NCI-H146 treated with DMSO at 0.1 percent for 48 hours (cell line): ENCODE measurements around the gene SULT1C4.

Source experiments
- DNase-seq: peaks from one replicate; lab custom pipeline; 2025; ENCODE audit not compliant: unreplicated experiment; lab: John Stamatoyannopoulos, UW

SULT1C4 gene

GRCh38 chr2:108369153-108369552 is 8.6 kb upstream of the SULT1C4 start:
- DNase-seq: no peak

DNA sequence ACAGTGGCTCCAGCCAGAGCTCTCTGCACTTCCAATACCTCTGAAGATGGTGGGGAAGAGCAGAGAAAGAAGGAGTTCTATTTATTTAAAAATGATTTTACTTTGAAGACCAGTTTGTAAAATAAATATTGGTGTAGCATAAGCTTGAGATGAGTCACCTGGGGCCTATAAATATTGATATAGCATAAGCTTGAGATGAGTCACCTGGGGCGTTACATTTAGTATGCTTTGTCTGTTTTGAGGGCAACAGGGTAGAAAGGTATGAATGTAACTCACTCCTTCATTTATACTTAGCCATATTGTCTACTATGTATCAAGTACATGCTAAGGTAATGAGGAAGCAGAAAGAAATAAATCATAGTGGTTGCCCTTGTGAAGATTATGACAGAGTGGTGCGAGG is 7.7 kb upstream of the SULT1C4 start:
- no peak for DNase-seq

DNA sequence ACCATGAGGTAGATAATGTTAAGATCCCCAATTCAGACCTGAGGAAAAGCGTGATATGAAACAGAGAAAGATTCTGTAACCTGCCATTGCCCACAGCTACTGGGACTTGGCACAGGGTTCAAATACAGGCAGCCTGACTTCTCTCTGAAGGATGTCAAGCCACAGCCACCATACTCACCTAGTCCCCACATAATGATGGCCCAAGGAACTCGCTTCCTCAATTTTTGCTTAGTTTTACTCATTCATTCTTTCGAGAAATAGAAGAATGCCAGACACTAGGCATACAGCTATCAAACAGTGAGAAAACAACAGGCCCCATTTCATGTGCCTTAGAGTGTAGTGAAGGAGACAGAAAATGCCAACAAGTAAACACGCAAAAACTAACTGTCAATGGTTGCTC is 980 bp upstream of the SULT1C4 start:
- no peak for DNase-seq

DNA sequence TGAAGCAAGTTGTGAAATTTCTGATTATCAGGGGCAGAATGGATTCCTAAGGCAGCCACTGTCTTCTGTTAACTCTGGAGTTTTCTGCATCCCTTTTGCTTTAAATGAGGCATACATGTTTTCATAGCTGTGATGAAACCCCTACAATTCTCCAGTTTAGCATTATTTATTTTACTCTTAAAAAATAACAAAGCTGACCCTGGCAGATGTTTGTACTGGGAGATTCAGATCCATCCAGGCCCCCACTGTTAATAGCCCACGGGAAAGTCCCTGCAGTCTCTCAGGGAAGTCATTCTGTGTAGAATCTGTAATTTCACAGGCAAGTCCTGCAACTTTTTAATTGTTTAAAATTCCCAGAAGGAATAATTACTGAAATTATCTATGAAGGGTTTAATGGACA is 353 bp upstream of the SULT1C4 start:
- no peak for DNase-seq

- no peak for DNase-seq
Measured at GRCh38 chr2:108378851-108379250, 1.1 kb downstream of the SULT1C4 start.

DNA sequence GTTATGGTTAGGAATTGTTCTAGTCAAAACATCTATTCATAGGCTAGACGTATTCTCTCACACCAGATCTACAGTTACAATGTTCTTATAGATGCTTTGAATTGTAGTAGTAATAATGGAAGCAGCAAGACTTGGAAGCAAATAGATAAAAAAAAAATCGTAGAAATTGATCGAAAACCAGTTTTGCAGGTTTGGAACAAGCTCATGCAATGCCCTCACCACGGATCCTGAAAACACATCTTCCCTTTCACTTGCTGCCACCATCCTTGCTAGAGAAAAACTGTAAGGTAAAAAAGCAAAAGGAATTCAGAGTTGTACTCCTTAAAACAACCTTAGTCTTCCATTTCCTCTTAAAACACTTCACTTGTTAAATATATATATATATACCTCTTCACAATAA is 4.4 kb downstream of the SULT1C4 start:
- no peak for DNase-seq

GRCh38 chr2:108383146-108383830 is 5.5 kb downstream of the SULT1C4 start:
- DNase-seq: no peak

- DNase-seq: no peak
Measured at GRCh38 chr2:108384662-108385393, 7.1 kb downstream of the SULT1C4 start.

GRCh38 chr2:108385411-108386071 is 7.8 kb downstream of the SULT1C4 start:
- no peak for DNase-seq

DNA sequence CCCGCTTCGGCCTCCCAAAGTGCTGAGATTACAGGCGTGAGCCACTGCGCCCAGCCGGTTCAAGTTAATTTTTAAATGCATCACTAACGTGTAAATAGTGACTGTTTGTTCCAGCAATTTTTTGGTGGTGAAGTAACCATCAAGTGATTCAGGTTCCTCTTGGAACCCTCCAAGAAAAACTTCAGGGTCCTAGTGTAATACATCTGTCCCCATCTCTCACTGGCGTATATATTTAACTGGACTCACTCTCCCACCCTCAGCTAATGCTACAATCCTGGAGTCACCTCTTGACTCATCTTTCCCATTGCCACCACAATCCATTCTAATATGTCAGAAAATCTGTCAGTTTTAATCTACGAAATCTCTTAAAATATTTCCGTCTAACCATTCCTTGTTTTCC is 10.3 kb downstream of the SULT1C4 start:
- DNase-seq: no peak

DNA sequence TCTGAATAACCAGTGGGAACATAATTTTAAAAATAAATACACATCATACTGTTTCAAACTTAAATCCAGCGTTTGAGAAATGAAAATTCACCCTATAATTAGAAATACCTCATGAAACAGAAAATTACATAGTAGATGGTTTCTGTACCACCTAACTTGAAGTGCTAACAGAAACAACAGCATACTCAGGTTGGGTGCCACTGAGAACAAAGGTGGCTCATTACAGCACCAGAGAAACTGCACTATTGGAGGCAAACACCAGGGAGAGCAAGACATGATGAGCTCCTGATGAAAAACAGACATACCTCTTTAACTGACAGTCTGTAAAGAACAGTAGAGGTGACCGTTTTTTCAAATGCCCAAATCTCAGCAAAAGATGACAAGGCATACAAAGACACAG is 12.6 kb downstream of the SULT1C4 start:
- DNase-seq: no peak

- DNase-seq: no peak
Measured at GRCh38 chr2:108392029-108392428, 14.3 kb downstream of the SULT1C4 start.

GRCh38 chr2:108393197-108393596 is 15.4 kb downstream of the SULT1C4 start:
- no peak for DNase-seq

DNA sequence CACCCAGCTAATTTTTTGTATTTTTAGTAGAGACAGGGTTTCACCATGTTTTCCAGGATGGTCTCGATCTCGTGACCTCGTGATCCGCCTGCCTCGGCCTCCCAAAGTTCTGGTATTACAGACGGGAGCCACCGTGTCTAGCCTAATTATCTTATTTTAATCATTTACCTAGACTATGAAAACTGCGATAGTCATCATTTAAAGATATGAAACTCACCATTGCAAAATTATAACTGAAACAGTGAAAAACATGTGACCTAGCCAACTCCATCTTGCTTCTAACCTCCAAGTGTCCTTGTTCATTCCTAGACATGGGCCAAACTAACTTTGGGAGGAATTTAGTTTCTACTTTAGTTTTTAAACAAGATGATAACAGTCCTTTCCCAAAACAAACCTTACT is 17.4 kb downstream of the SULT1C4 start:
- DNase-seq: no peak

DNA sequence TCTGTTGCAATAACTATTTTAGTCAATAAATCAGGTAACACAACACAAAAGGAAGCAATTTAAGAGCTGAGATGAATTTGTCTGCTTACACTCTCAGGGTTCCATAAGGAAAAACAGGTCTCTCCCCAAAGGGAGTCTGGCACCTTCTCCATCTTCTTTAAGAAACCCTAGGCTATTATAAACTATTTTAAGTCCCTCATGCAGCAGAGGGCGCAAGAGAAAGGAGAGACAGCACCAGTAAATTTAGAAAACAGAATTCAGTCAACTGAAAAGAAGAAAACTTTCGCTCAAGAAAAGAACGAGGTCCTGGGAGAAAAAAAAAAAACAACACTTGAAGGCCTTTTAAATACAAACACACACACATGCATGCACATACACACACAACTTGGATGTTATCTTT is 19.1 kb downstream of the SULT1C4 start:
- DNase-seq: no peak

- no peak for DNase-seq
Measured at GRCh38 chr2:108399479-108399878, 21.7 kb downstream of the SULT1C4 start.

DNA sequence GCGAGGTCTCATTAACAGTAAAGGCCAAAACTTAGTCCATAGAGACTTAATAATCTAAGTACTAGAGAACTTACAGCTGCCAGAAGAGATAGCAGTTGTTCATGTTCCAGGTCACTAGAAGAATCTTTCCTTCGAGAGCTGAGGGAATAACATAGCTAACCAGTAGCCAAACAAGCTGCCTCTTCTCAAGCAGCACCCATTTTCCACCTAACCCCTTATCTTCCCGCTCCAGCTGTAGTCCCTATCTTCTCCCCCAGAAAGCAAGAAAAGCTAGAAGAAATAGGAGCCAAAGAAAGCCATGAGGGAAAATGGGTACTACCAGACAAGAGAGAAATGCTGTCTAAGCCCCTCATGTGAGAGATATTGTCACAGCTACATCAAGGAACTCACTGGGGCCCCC is 24.0 kb downstream of the SULT1C4 start:
- no peak for DNase-seq

GRCh38 chr2:108403494-108403893 is 25.7 kb downstream of the SULT1C4 start:
- no peak for DNase-seq

DNA sequence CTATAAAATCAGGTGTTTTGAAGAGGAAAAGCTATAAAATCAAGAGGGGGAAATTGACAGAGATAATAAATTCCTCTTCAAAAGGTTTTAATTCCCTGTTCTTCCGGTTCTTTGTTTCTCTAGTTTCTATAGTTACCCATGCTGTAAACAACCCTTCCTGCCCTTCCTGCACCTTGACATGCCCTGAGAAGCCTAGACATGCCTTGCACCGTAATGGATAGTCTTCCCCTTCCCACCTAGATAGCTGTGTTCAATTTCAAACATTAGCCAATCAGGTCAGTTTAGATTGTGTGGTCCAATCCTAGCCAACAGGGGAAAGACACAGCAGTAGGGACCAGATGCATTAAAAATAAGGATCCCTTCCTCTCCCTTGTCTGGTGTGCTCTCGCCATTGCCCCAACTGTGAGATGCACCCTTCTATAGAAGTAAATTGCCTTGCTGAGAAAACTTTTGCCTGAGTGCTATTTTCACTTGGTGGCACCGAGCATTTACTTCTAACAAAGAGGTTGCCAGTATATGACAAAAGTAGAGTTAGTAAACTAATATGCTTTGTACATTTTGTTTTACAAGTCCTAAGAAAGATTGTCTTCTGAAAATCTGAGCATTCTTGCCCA is 27.1 kb downstream of the SULT1C4 start:
- DNase-seq: no peak

- DNase-seq: no peak
Measured at GRCh38 chr2:108407864-108408729, 30.3 kb downstream of the SULT1C4 start.

GRCh38 chr2:108409768-108410167 is 32.0 kb downstream of the SULT1C4 start:
- no peak for DNase-seq
